GM18870 (cell line): ENCODE results near the gene THRB.

Experiments used
- ATAC-seq: cut with Tn5 transposase; IDR thresholded peaks from one replicate; pipeline ENCODE4 v1.9.1; 2021; ENCODE audit warnings: moderate library complexity; ENCODE audit not compliant: unreplicated experiment

The THRB gene

GRCh38 chr3:24316887-24317383, 177.7 kb downstream of the THRB start:
- ATAC-seq, result no peak

GRCh38 chr3:24315971-24316370, 178.7 kb downstream of the THRB start:
- no peak for ATAC-seq

- no peak for ATAC-seq
These were observed 179.3 kb downstream of the THRB start for GRCh38 chr3:24315356-24315755.

- ATAC-seq, result no peak
These were observed 182.8 kb downstream of the THRB start for GRCh38 chr3:24311881-24312280.

- no peak for ATAC-seq
These were observed 183.8 kb downstream of the THRB start for GRCh38 chr3:24310887-24311286.

GRCh38 chr3:24306518-24306917, 188.1 kb downstream of the THRB start:
- no peak for ATAC-seq

- no peak for ATAC-seq
These were observed 188.7 kb downstream of the THRB start for GRCh38 chr3:24305795-24306467.

GRCh38 chr3:24303057-24303754, 191.4 kb downstream of the THRB start:
- ATAC-seq, result no peak

GRCh38 chr3:24302396-24302795, 192.3 kb downstream of the THRB start:
- ATAC-seq, result no peak

GRCh38 chr3:24300949-24301348, 193.7 kb downstream of the THRB start:
- no peak for ATAC-seq

- no peak for ATAC-seq
These were observed 194.6 kb downstream of the THRB start for GRCh38 chr3:24299806-24300626.

GRCh38 chr3:24299246-24299805, 195.3 kb downstream of the THRB start:
- ATAC-seq, result no peak

GRCh38 chr3:24296441-24297205, 198.0 kb downstream of the THRB start:
- no peak for ATAC-seq

GRCh38 chr3:24294150-24294549, 200.5 kb downstream of the THRB start:
- no peak for ATAC-seq

- ATAC-seq, result no peak
These were observed 203.0 kb downstream of the THRB start for GRCh38 chr3:24291646-24292045.

- ATAC-seq, result no peak
These were observed 204.1 kb downstream of the THRB start for GRCh38 chr3:24290596-24290995.

GRCh38 chr3:24288496-24289236, 206.0 kb downstream of the THRB start:
- ATAC-seq, result no peak

- ATAC-seq, result no peak
These were observed 206.7 kb downstream of the THRB start for GRCh38 chr3:24287755-24288450.

- ATAC-seq, result no peak
These were observed 208.2 kb downstream of the THRB start for GRCh38 chr3:24286405-24286804.
